Common myeloid progenitor, CD34-positive (primary cell): ENCODE results near the gene DDI2.

Source experiments
- CTCF ChIA-PET: fragments of 350-600 bp; sonication (Branson Sonifier 250); formaldehyde crosslinking; loops from one replicate; lab custom pipeline; 2021; ENCODE audit warnings: antibody characterized with exemption; lab: Charles Lee
- POLR2A ChIA-PET: fragments of 350-600 bp; sonication (Branson Sonifier 250); formaldehyde crosslinking; loops from one replicate; lab custom pipeline; 2021; ENCODE audit warnings: antibody characterized with exemption; lab: Charles Lee
- DNase-seq, 3 donors: peaks; one replicate each; pipeline versions ENCODE4 v3.0.0 to v3.0.0-alpha.2; 2013
- H3K27ac ChIP-seq, 2 experiments: 1 replicate in 1 of 2; 2 replicates in 1 of 2; pipeline ENCODE4 v1.7.0; 2013; ENCODE audit warnings: inconsistent platforms in 2 of 2, low read length in 2 of 2, mild to moderate bottlenecking in 2 of 2, low read depth in 1 of 2, moderate library complexity in 1 of 2; ENCODE audit not compliant: severe bottlenecking in 2 of 2, insufficient read depth in 1 of 2, poor library complexity in 1 of 2
- H3K27me3 ChIP-seq, 5 experiments: replicated peaks in 2 of 5; 1 replicate in 3 of 5; 2 replicates in 2 of 5; pipeline versions ENCODE4 v1.6.1 to v1.7.0; 2013; ENCODE audit warnings: low read length in 4 of 5, mild to moderate bottlenecking in 2 of 5, moderate library complexity in 2 of 5, inconsistent platforms in 1 of 5; ENCODE audit not compliant: insufficient read depth in 5 of 5, control insufficient read depth in 4 of 5
- H3K36me3 ChIP-seq, 4 experiments: 1 replicate in 2 of 4; 2 replicates in 2 of 4; pipeline versions ENCODE4 v1.6.1 to v1.7.0; 2013; ENCODE audit warnings: low read length in 3 of 4, control low read depth in 1 of 4, mild to moderate bottlenecking in 1 of 4; ENCODE audit not compliant: control insufficient read depth in 4 of 4, insufficient read depth in 4 of 4
- H3K4me1 ChIP-seq, 4 experiments: 1 replicate in 3 of 4; 2 replicates in 1 of 4; pipeline versions ENCODE4 v1.6.1 to v1.7.1; 2013; ENCODE audit warnings: low read length in 3 of 4, mild to moderate bottlenecking in 3 of 4, control low read depth in 1 of 4, inconsistent platforms in 1 of 4, moderate library complexity in 1 of 4; ENCODE audit not compliant: control insufficient read depth in 4 of 4, insufficient read depth in 4 of 4; ENCODE audit errors: control extremely low read depth in 1 of 4
- H3K4me3 ChIP-seq, 7 experiments: 1 replicate in 4 of 7; 2 replicates in 3 of 7; pipeline versions ENCODE4 v1.5.1 to v1.7.0; 2013; ENCODE audit warnings: mild to moderate bottlenecking in 7 of 7, low read length in 6 of 7, moderate library complexity in 6 of 7, inconsistent platforms in 2 of 7, low read depth in 2 of 7, control low read depth in 1 of 7; ENCODE audit not compliant: insufficient read depth in 4 of 7, control insufficient read depth in 1 of 7; ENCODE audit errors: extremely low read depth in 1 of 7
- H3K9me3 ChIP-seq, 5 experiments: 1 replicate in 4 of 5; 2 replicates in 1 of 5; pipeline versions ENCODE4 v1.6.1 to v1.7.1; 2013; ENCODE audit warnings: low read length in 4 of 5, mild to moderate bottlenecking in 2 of 5, inconsistent platforms in 1 of 5, low read depth in 1 of 5, moderate library complexity in 1 of 5; ENCODE audit not compliant: control insufficient read depth in 4 of 5, insufficient read depth in 2 of 5; ENCODE audit errors: control extremely low read depth in 1 of 5
- WGBS: methylation state at CpG from one replicate; pipeline ENCODE4 v1.1.5; 2013; ENCODE audit not compliant: insufficient coverage; 5-methylcytosine and 5-hydroxymethylcytosine counted together

DDI2 gene

GRCh38 chr1:15676688-15677661, 59.7 kb downstream of the DDI2 start:
- ChIA-PET CTCF (interaction anchor here (1.0 kb wide), 1 partner anchor 11 kb away, joined by 3 read pairs; no protein-coding TSS in a partner anchor), POLR2A (no interaction called here)
- no peaks in the 10 kb centered on the region for H3K36me3 ChIP-seq
- peak in 2 of 3 donors; percentile 23 to 58 for DNase-seq
- H3K4me3 ChIP-seq: no peak overlapping the region
- no peaks in the 10 kb centered on the region for H3K9me3 ChIP-seq
- 100% methylated on average over 2 of the region's 6 CpGs for WGBS
- no peak overlapping the region for H3K27ac ChIP-seq
- H3K4me1 ChIP-seq: peaks cover 0 to 10% (median 4%) of the 10 kb centered on the region in 4 experiments
- H3K27me3 ChIP-seq: no peaks in the 10 kb centered on the region

- Histone ChIP-seq H3K27me3 (no peaks in the 10 kb centered on the region), H3K4me3 (no peak overlapping the region), H3K4me1 (peaks cover 0 to 12% (median 8%) of the 10 kb centered on the region in 4 experiments), H3K36me3 (no peaks in the 10 kb centered on the region), H3K27ac (no peak overlapping the region), H3K9me3 (no peaks in the 10 kb centered on the region)
- POLR2A ChIA-PET: no interaction called here
- CTCF ChIA-PET: no interaction called here
- DNase-seq: peak in 1 of 3 donors; percentile 41
- WGBS: 100% methylated on average over 1 of the region's 1 CpG
These were observed 61.3 kb downstream of the DDI2 start for GRCh38 chr1:15678578-15678977.

- H3K27ac ChIP-seq: no peak overlapping the region
- CTCF ChIA-PET: interaction anchor here (1.3 kb wide), 1 partner anchor 15 kb away, joined by 4 read pairs; no protein-coding TSS in a partner anchor
- no peak for DNase-seq
- H3K9me3 ChIP-seq: no peaks in the 10 kb centered on the region
- H3K4me1 ChIP-seq: peaks cover 3 to 14% (median 10%) of the 10 kb centered on the region in 4 experiments
- no peaks in the 10 kb centered on the region for H3K27me3 ChIP-seq
- H3K4me3 ChIP-seq: no peak overlapping the region
- POLR2A ChIA-PET: interaction anchor here (0.6 kb wide), 1 partner anchor 157 kb away, joined by 3 read pairs; no protein-coding TSS in a partner anchor
- WGBS: 99% methylated on average over 5 of the region's 11 CpGs
- no peaks in the 10 kb centered on the region for H3K36me3 ChIP-seq
These were observed 62.9 kb downstream of the DDI2 start for GRCh38 chr1:15680131-15680530.

GRCh38 chr1:15680561-15681348, 63.5 kb downstream of the DDI2 start:
- DNase-seq: peak in 1 of 3 donors; percentile 20
- Histone ChIP-seq H3K4me3 (no peak overlapping the region), H3K27ac (no peak overlapping the region), H3K4me1 (peaks cover 8 to 20% (median 15%) of the 10 kb centered on the region in 4 experiments), H3K9me3 (no peaks in the 10 kb centered on the region), H3K27me3 (no peaks in the 10 kb centered on the region), H3K36me3 (no peaks in the 10 kb centered on the region)
- ChIA-PET CTCF (interaction anchor here (1.3 kb wide), 1 partner anchor 15 kb away, joined by 4 read pairs; no protein-coding TSS in a partner anchor), POLR2A (interaction anchor here (0.6 kb wide), 1 partner anchor 157 kb away, joined by 3 read pairs; no protein-coding TSS in a partner anchor)
- 81% methylated on average over 3 of the region's 7 CpGs for WGBS

GRCh38 chr1:15681349-15682292, 64.4 kb downstream of the DDI2 start:
- Histone ChIP-seq H3K4me1 (peaks cover 8 to 23% (median 17%) of the 10 kb centered on the region in 4 experiments), H3K36me3 (no peaks in the 10 kb centered on the region), H3K27me3 (no peaks in the 10 kb centered on the region), H3K4me3 (no peak overlapping the region), H3K27ac (no peak overlapping the region), H3K9me3 (no peaks in the 10 kb centered on the region)
- 95% methylated on average over 8 of the region's 12 CpGs for WGBS
- peak in 1 of 3 donors; percentile 13 for DNase-seq
- CTCF ChIA-PET: interaction anchor here (1.2 to 1.3 kb wide), 2 partner anchors 16 kb away, joined by 3 to 4 read pairs; no protein-coding TSS in a partner anchor
- POLR2A ChIA-PET: interaction anchor here (0.6 to 1.2 kb wide), 3 partner anchors 16 to 232 kb away, joined by 3 read pairs; no protein-coding TSS in a partner anchor

- WGBS: 95% methylated on average over 3 of the region's 4 CpGs
- H3K27me3 ChIP-seq: no peaks in the 10 kb centered on the region
- H3K4me1 ChIP-seq: peaks cover 8 to 23% (median 17%) of the 10 kb centered on the region in 4 experiments
- peak overlapping the region in 1 of 2 experiments; percentile 99 for H3K27ac ChIP-seq
- POLR2A ChIA-PET: no interaction called here
- no peaks in the 10 kb centered on the region for H3K9me3 ChIP-seq
- peak overlapping the region in 1 of 7 experiments; percentile 72 for H3K4me3 ChIP-seq
- DNase-seq: no peak
- peaks cover 0 to 5% (median 0%) of the 10 kb centered on the region in 4 experiments for H3K36me3 ChIP-seq
- CTCF ChIA-PET: no interaction called here
These were observed 65.7 kb downstream of the DDI2 start for GRCh38 chr1:15682936-15683341.
